Activated effector memory CD4-positive, alpha-beta T cell treated with anti-CD3 and anti-CD28 coated beads, Interleukin-2, amount 50 U/mL, for 16 hours (primary cell): Measurements from ENCODE around the gene STIM1.

Experiments
- DNase-seq: peaks from one replicate; pipeline ENCODE4 v3.0.0-alpha.2; 2020

STIM1 gene

DNA sequence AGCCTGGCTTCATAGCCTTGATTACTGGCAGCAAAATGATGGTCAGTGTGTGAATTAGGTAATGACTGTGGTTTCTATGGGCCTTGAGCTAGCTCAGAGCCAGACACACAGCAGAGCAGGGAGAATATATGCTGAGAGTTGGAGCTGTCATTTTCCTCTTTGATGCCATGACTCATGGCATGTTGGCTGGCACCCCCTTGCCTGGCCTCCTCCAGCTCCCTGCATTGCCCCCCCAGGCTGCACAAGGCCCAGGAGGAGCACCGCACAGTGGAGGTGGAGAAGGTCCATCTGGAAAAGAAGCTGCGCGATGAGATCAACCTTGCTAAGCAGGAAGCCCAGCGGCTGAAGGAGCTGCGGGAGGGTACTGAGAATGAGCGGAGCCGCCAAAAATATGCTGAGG, 218.8 kb downstream of the STIM1 start:
- DNase-seq = no peak

DNA sequence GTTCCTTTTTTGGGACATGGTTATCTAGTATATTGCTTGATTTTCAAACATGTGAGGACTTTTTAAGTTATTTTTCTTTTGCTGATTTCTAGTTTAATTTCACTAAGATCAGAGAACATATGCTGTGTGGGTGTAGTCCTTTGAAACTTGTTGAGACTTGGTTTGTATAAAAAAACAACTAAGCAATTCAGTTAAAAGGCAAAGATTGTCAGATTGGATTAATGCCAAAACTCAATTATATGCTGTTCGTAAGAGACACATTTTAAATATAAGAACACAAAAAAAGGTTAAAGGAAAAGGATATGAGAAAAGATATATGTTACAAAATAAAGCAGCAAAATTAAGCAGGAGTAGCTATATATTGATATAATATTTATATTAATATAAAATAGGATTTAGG, 221.3 kb downstream of the STIM1 start:
- no peak for DNase-seq

DNA sequence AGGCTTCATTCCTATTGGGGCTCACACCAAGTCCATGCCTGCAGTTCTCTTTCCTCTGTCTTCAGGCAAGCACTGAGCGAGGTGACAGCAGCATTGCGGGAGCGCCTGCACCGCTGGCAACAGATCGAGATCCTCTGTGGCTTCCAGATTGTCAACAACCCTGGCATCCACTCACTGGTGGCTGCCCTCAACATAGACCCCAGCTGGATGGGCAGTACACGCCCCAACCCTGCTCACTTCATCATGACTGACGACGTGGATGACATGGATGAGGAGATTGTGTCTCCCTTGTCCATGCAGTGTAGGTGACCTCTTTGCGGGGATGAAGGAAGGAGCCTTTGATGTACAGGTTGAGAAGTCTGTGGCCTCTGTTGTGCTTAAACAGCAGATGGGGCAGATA, 227.7 kb downstream of the STIM1 start:
- no peak for DNase-seq

DNA sequence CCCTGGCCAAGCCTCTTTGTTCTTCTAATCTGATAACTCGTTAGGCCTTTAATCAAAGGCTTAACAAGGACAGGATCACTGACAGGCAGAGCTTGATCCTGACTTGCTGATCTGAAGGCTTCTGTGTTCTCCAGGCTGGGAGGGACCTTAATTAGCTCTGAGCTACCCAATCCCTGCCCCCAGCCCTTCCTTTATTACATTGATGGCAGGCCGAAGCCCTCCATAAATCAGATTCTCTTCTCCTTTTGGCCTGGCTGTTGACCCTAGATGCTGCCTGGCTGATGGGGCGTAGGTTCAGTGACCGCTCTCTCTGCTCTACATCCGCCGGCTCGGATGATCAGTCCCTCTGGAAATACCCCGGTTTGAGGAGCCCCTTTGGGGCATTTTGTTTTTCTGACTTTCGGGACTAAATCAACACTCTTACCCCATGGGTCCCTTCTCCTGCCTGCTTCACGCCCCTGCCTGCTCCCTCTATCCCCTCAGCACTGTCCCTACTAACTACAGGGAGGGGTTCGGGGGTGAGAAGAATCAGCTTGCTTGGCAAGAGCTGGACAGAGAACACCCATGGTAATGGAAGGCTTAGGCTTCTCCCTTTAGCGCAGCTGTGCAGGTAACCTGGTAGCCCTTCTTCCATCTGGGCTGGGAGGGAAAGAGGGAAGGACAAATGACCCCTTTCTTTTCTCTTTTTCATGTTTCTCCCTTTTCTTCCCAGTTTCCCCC, 229.1 kb downstream of the STIM1 start:
- no peak for DNase-seq

GRCh38 chr11:4085575-4085974, 230.1 kb downstream of the STIM1 start:
- no peak for DNase-seq

DNA sequence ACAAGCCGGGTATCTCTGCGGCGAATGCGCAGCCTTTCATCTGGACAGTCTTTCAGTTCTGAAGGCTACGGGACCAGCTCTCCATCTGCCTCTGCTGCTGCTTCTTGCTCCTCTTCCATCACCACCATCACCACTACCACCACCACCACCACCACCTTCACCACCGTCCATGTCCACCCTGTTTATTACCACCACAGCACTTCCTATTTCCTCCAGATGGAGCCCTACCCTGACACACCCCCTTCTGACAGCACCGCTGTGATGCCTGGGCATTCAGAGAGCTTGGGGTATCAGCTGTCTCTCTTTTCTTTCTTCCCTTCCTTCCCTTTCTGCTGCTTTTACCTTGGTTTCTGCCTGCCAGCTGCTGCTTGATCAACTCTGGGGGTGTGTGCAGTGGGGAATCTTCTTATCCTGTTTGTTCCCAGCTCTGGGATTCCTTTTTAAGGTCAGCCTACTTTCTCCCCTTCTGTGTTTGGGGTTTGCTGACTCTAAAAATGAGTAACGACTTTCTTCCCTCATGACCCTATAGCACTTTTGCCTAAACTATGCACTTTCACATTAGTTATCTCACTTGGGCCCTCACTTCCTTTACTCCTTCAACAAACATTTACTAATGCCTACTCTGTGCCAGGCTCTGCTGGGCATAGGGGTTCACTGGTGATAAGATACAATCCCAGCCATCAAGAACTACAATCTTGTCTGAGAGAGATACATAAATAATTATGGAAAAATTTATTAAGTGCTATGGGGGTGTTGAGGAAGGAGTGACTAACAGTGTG, 231.3 kb downstream of the STIM1 start:
- DNase-seq = no peak

GRCh38 chr11:4087551-4087950, 232.1 kb downstream of the STIM1 start:
- DNase-seq = no peak

GRCh38 chr11:4090258-4090657, 234.8 kb downstream of the STIM1 start:
- peak; percentile 75 for DNase-seq

GRCh38 chr11:4092026-4092425, 236.6 kb downstream of the STIM1 start:
- DNase-seq = no peak

DNA sequence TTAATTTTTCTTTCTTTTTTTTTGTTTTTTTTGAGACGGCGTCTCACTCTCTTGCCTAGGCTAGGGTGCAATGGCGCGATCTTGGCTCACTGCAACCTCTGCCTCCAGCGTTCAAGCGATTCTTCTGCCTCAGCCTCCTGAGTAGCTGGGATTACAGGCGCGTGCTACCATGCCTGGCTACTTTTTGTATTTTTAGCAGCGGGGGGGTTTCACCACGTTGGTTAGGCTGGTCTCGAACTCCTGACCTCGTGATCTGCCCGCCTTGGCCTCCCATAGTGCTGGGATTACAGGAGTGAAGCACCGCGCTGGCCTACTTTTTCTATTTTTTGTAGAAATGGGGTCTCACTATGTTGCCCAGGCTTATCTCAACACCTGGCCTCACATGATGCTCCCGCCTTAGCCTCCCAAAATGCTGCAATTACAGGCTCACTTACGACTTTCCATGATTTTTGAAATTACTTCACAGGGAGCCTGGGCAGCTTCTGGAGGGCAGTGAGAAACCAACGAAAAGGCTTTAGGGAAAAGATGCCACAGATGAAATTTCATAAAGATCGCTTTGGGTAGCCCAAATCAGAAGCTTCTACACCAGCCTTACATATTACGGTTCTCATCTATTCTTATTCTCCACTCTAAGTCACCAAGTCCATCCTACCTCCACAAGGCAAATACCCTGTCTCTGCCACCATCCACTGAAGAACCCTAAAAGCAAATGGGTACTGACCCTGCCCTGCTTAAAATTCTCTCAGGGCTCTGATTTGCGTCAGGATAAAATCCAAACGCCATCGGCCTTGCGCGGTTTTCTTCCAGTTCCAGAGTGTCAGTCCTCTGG, 238.3 kb downstream of the STIM1 start:
- DNase-seq = no peak

- peak; percentile 97 for DNase-seq
These were observed 239.2 kb downstream of the STIM1 start, which contains the start of gene RRM1 for GRCh38 chr11:4094348-4095291. RRM1 (plus strand) TSS chr11:4094799; CDS start chr11:4095013, 214 bp downstream.

GRCh38 chr11:4095509-4096230, 240.2 kb downstream of the STIM1 start:
- no peak for DNase-seq

DNA sequence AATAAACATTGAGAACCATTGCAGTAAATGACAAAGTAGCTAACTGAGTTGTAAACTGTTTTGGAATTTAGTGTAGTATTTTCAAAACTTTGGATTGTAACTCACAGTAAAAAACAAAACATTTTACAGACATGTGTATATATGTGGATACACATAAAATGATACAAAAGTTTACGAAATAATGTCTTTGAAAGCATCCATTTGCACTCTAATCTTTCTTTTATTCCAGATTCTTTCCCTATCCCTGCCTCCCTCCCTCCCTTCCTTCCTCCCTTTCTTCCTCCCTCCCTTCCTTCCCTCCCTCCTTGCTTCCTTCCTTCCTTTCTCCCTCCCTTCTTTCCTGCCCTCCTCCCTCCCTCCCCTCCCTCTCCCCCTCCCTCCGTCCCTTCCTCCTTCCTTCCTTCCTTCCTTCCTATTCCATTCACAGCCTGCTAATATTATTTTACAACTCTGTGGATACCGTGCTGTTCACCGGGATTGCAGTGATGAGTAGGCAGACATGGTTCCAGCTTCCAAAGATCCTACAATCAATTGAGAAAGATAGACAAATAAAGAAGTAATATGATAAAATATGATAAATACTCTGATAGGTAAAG, 242.7 kb downstream of the STIM1 start:
- no peak for DNase-seq

DNA sequence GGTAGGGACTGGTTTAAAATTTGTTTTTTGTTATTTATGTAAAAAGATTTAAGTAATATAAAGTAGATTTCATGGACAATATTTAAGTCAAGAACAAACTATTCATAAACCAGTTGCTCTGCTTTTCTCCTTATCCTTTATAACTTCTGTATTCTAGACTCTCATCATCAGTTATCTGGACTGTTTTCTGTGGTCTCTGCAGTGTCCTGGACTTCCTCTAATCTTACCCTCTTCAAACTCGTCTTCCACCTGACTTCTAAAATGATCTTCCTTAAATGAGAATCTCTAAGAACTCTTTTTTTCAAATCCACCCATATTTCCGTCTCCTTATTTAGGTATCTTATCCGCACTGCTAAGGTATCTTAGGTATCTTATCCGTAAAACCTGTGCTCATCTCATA, 247.2 kb downstream of the STIM1 start:
- no peak for DNase-seq

DNA sequence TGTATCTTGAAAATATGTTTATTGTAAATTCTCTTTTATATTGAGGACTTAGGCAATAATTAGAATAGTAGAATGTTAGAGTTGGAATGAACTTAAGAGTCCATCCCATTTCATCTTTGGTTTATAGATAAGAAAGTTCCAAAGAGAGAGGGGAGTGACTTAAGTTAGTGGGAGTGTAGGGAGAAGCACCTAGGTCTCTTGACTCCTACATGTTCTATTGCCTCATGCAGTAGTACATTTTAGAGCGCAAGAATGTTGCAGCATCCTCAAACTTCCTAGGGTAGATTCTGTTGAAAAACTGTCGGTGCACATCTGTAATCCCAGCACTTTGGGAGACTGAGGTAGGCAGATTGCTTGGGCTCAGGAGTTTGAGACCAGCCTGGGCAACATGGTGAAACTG, 247.8 kb downstream of the STIM1 start:
- DNase-seq = no peak

GRCh38 chr11:4105916-4106315, 250.5 kb downstream of the STIM1 start:
- no peak for DNase-seq

DNA sequence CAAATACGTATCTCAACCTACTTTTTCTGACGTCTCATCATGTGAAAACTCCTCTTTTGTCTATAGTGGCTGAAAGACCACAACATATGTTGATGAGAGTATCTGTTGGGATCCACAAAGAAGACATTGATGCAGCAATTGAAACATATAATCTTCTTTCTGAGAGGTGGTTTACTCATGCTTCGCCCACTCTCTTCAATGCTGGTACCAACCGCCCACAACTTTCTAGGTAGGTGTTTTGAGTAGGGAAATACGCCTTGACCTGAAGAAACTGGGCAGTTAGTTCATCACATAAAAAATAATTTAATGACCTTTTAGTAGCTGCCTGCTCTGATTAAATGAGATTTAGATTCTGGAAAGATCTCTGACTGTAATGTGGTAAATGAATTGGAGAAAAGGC, 256.4 kb downstream of the STIM1 start:
- DNase-seq = no peak

GRCh38 chr11:4115128-4115527, 259.7 kb downstream of the STIM1 start:
- DNase-seq = no peak

DNA sequence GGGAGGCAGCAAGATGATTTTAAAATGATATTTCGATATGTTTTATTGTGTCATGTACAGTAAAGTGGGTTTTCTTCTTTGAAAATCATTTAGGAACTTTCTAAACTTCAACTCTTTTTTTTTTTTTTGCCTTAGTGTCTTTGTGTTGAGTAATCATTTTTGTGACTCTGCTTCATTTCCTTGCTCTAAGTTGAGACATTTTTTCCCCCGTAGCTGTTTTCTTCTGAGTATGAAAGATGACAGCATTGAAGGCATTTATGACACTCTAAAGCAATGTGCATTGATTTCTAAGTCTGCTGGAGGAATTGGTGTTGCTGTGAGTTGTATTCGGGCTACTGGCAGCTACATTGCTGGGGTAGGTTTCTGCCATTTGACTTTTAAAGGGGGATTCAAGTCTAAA, 262.6 kb downstream of the STIM1 start:
- DNase-seq = no peak

DNA sequence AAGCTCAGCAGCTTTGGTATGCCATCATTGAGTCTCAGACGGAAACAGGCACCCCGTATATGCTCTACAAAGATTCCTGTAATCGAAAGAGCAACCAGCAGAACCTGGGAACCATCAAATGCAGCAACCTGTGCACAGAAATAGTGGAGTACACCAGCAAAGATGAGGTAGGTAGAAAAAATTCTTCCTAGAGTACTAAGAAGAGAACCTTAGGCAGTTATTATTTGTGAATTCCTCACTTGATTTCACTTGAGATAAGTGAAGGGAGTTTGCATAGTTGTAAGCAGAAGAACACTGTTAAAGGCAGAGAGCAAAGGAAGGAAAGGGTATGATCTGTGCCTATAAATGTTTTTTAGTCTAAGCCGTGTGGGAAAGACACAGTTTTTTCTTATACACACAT, 267.8 kb downstream of the STIM1 start:
- no peak for DNase-seq

DNA sequence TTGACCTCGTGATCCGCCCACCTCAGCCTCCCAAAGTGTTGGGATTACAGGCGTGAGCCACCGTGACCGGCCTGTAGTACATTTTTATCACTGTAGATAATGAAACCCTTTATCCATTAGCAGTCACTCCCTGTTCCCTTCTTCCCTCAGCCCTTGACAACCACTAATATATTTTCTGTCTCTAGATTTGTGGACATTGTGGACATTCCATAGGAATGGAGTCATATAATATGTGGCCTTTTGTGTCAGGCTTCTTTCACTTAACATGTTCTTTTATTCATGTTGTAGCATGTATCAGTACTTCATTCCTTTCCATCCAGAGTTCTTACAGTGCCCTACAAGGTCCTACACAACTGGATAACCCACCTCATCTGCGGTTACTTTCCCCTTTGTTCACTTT, 269.7 kb downstream of the STIM1 start:
- DNase-seq = no peak
